Measurements from ENCODE around the gene ELK3. TPM values are rescaled to one million over a fixed set of nuclear protein-coding genes. Genes with fewer than 3 reads are reported as not detected.

The ELK3 gene
- total and polyA plus RNA-seq, 4 donors: 13.6 to 73.8 (median 36.0) TPM

GRCh38 chr12:96271469-96272199, 77.5 kb downstream of the ELK3 start:
- no peak overlapping the region for H3K4me3 ChIP-seq (ENCODE audit: low read length in 2 of 2)
- H3K27ac ChIP-seq (ENCODE audit: low read depth in 1 of 2, low read length in 2 of 2): no peak overlapping the region
- H3K9me3 ChIP-seq (ENCODE audit: control insufficient read depth, low read length): no peaks in the 10 kb centered on the region
- DNase-seq: no peak
- peaks cover 2 to 6% of the 10 kb centered on the region in 2 donors for H3K36me3 ChIP-seq (ENCODE audit: control insufficient read depth in 1 of 2, insufficient read depth in 2 of 2, low read length in 1 of 2)
- intact Hi-C loops (cut with DNase I): no loop called here
- no peak for ATAC-seq (ENCODE audit: low FRiP score)
- no peaks in the 10 kb centered on the region for H3K4me1 ChIP-seq (ENCODE audit: control insufficient read depth in 1 of 2, insufficient read depth in 2 of 2, low read length in 2 of 2)
- no peaks in the 10 kb centered on the region for H3K27me3 ChIP-seq (ENCODE audit: control insufficient read depth in 1 of 2, insufficient read depth in 2 of 2, low read length in 1 of 2)
- WGBS, 2 donors: 80 to 88% methylated on average over 8 of the region's 8 CpGs

- ATAC-seq (ENCODE audit: low FRiP score) (no peak), DNase-seq (no peak)
- H3K4me1 ChIP-seq (ENCODE audit: control insufficient read depth in 1 of 2, insufficient read depth in 2 of 2, low read length in 2 of 2): no peaks in the 10 kb centered on the region
- peaks cover 0 to 6% of the 10 kb centered on the region in 2 donors for H3K36me3 ChIP-seq (ENCODE audit: control insufficient read depth in 1 of 2, insufficient read depth in 2 of 2, low read length in 1 of 2)
- no peaks in the 10 kb centered on the region for H3K27me3 ChIP-seq (ENCODE audit: control insufficient read depth in 1 of 2, insufficient read depth in 2 of 2, low read length in 1 of 2)
- no peak overlapping the region for H3K4me3 ChIP-seq (ENCODE audit: low read length in 2 of 2)
- no peaks in the 10 kb centered on the region for H3K9me3 ChIP-seq (ENCODE audit: control insufficient read depth, low read length)
- intact Hi-C loops (cut with DNase I): no loop called here
- no peak overlapping the region for H3K27ac ChIP-seq (ENCODE audit: low read depth in 1 of 2, low read length in 2 of 2)
Measured at GRCh38 chr12:96274331-96274730, 80.2 kb downstream of the ELK3 start.

GRCh38 chr12:96285158-96285557, 91.0 kb downstream of the ELK3 start:
- Histone ChIP-seq H3K27ac (ENCODE audit: low read depth in 1 of 2, low read length in 2 of 2) (no peak overlapping the region), H3K4me3 (ENCODE audit: low read length in 2 of 2) (no peak overlapping the region), H3K27me3 (ENCODE audit: control insufficient read depth in 1 of 2, insufficient read depth in 2 of 2, low read length in 1 of 2) (no peaks in the 10 kb centered on the region), H3K4me1 (ENCODE audit: control insufficient read depth in 1 of 2, insufficient read depth in 2 of 2, low read length in 2 of 2) (peaks cover 0 to 8% of the 10 kb centered on the region in 2 donors), H3K9me3 (ENCODE audit: control insufficient read depth, low read length) (no peaks in the 10 kb centered on the region), H3K36me3 (ENCODE audit: control insufficient read depth in 1 of 2, insufficient read depth in 2 of 2, low read length in 1 of 2) (peaks cover 2 to 8% of the 10 kb centered on the region in 2 donors)
- DNase-seq (no peak), ATAC-seq (ENCODE audit: low FRiP score) (no peak)
- intact Hi-C loops (cut with DNase I): no loop called here

DNA sequence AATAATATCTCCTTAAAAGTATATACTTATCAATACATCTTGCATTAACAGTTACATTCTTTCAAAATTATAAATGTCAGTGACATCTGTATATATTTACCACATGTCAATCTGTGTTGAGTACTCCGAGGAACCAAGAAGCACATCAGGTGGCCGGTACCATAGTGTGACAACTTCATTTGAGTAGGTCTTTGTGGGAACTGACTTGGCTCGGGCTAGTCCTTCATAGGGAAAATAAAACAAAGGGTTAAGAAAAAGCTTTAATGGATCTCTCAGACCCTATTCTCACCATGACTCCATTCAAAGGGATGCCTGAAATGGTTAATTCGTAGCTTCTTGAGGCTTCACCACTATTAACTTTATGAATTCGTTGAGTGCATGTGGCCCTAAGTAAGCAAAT, 94.9 kb downstream of the ELK3 start:
- WGBS, 2 donors: 77 to 83% methylated on average over 5 of the region's 5 CpGs
- intact Hi-C loops (cut with DNase I): no loop called here

DNA sequence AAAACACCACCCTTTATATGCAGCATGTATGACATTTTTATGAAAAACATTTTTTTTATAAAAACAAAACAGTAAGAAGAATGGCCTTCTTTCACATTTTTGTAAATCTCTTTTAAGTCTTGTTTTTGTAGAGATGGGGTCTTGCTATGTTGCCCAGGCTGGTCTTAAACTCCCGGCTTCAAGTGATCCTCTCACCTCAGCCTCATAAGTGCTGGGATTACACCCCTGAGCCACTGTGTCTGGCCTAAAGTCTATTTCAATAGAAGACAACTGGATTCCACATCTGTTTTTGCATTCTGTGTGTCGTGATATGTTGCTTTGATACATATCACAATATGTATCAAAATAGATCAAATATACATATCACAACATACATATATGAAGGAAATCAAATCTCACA, 98.9 kb downstream of the ELK3 start:
- DNase-seq: no peak
- Histone ChIP-seq H3K27me3 (ENCODE audit: control insufficient read depth in 1 of 2, insufficient read depth in 2 of 2, low read length in 1 of 2) (no peaks in the 10 kb centered on the region), H3K9me3 (ENCODE audit: control insufficient read depth, low read length) (no peaks in the 10 kb centered on the region), H3K4me3 (ENCODE audit: low read length in 2 of 2) (no peak overlapping the region), H3K27ac (ENCODE audit: low read depth in 1 of 2, low read length in 2 of 2) (no peak overlapping the region), H3K36me3 (ENCODE audit: control insufficient read depth in 1 of 2, insufficient read depth in 2 of 2, low read length in 1 of 2) (peaks cover 0 to 3% of the 10 kb centered on the region in 2 donors), H3K4me1 (ENCODE audit: control insufficient read depth in 1 of 2, insufficient read depth in 2 of 2, low read length in 2 of 2) (no peaks in the 10 kb centered on the region)
- 97 to 98% methylated on average over 2 of the region's 2 CpGs for WGBS, 2 donors
- ATAC-seq (ENCODE audit: low FRiP score): no peak
- intact Hi-C loops (cut with DNase I): loop anchor here in 1 of 2 donors (10.0 kb wide), 1 partner anchor 102 kb away; no protein-coding TSS in a partner anchor

More for the DNA sequence above, 94.9 kb downstream of the ELK3 start:
- Histone ChIP-seq H3K36me3 (ENCODE audit: control insufficient read depth in 1 of 2, insufficient read depth in 2 of 2, low read length in 1 of 2) (peaks cover 0 to 3% of the 10 kb centered on the region in 2 donors), H3K27me3 (ENCODE audit: control insufficient read depth in 1 of 2, insufficient read depth in 2 of 2, low read length in 1 of 2) (no peaks in the 10 kb centered on the region), H3K4me3 (ENCODE audit: low read length in 2 of 2) (no peak overlapping the region), H3K9me3 (ENCODE audit: control insufficient read depth, low read length) (no peaks in the 10 kb centered on the region), H3K4me1 (ENCODE audit: control insufficient read depth in 1 of 2, insufficient read depth in 2 of 2, low read length in 2 of 2) (peaks cover 0 to 4% of the 10 kb centered on the region in 2 donors), H3K27ac (ENCODE audit: low read depth in 1 of 2, low read length in 2 of 2) (no peak overlapping the region)
- DNase-seq: no peak
- no peak for ATAC-seq (ENCODE audit: low FRiP score)

- WGBS, 2 donors: 78 to 79% methylated on average over 3 of the region's 3 CpGs
- no peaks in the 10 kb centered on the region for H3K4me1 ChIP-seq (ENCODE audit: control insufficient read depth in 1 of 2, insufficient read depth in 2 of 2, low read length in 2 of 2)
- intact Hi-C loops (cut with DNase I): loop anchor here in 1 of 2 donors (10.0 kb wide), 1 partner anchor 100 kb away; no protein-coding TSS in a partner anchor
- ATAC-seq (ENCODE audit: low FRiP score) (no peak), DNase-seq (no peak)
- H3K27ac ChIP-seq (ENCODE audit: low read depth in 1 of 2, low read length in 2 of 2): no peak overlapping the region
- H3K9me3 ChIP-seq (ENCODE audit: control insufficient read depth, low read length): no peaks in the 10 kb centered on the region
- H3K36me3 ChIP-seq (ENCODE audit: control insufficient read depth in 1 of 2, insufficient read depth in 2 of 2, low read length in 1 of 2): peaks cover 0 to under 1% of the 10 kb centered on the region in 2 donors
- no peak overlapping the region for H3K4me3 ChIP-seq (ENCODE audit: low read length in 2 of 2)
- no peaks in the 10 kb centered on the region for H3K27me3 ChIP-seq (ENCODE audit: control insufficient read depth in 1 of 2, insufficient read depth in 2 of 2, low read length in 1 of 2)
Measured at GRCh38 chr12:96294831-96295230, 100.7 kb downstream of the ELK3 start.

- Histone ChIP-seq H3K9me3 (ENCODE audit: control insufficient read depth, low read length) (no peaks in the 10 kb centered on the region), H3K36me3 (ENCODE audit: control insufficient read depth in 1 of 2, insufficient read depth in 2 of 2, low read length in 1 of 2) (no peaks in the 10 kb centered on the region)
- intact Hi-C loops (cut with DNase I): loop anchor here in 1 of 2 donors (10.0 kb wide), 1 partner anchor 99 kb away; no protein-coding TSS in a partner anchor
Measured at GRCh38 chr12:96295532-96296160, 101.5 kb downstream of the ELK3 start.

GRCh38 chr12:96297504-96297903, 103.3 kb downstream of the ELK3 start:
- ATAC-seq (ENCODE audit: low FRiP score) (no peak), DNase-seq (no peak)
- Histone ChIP-seq H3K4me1 (ENCODE audit: control insufficient read depth in 1 of 2, insufficient read depth in 2 of 2, low read length in 2 of 2) (no peaks in the 10 kb centered on the region), H3K4me3 (ENCODE audit: low read length in 2 of 2) (no peak overlapping the region), H3K27me3 (ENCODE audit: control insufficient read depth in 1 of 2, insufficient read depth in 2 of 2, low read length in 1 of 2) (no peaks in the 10 kb centered on the region), H3K27ac (ENCODE audit: low read depth in 1 of 2, low read length in 2 of 2) (no peak overlapping the region), H3K36me3 (ENCODE audit: control insufficient read depth in 1 of 2, insufficient read depth in 2 of 2, low read length in 1 of 2) (no peaks in the 10 kb centered on the region), H3K9me3 (ENCODE audit: control insufficient read depth, low read length) (no peaks in the 10 kb centered on the region)
- intact Hi-C loops (cut with DNase I): loop anchor here in 1 of 2 donors (10.0 kb wide), 1 partner anchor 97 kb away; no protein-coding TSS in a partner anchor
- WGBS, 2 donors: 94 to 95% methylated on average over 4 of the region's 4 CpGs

More at GRCh38 chr12:96295532-96296160, 101.5 kb downstream of the ELK3 start:
- no peaks in the 10 kb centered on the region for H3K4me1 ChIP-seq (ENCODE audit: control insufficient read depth in 1 of 2, insufficient read depth in 2 of 2, low read length in 2 of 2)
- no peaks in the 10 kb centered on the region for H3K27me3 ChIP-seq (ENCODE audit: control insufficient read depth in 1 of 2, insufficient read depth in 2 of 2, low read length in 1 of 2)
- no peak overlapping the region for H3K27ac ChIP-seq (ENCODE audit: low read depth in 1 of 2, low read length in 2 of 2)
- ATAC-seq (ENCODE audit: low FRiP score) (no peak), DNase-seq (no peak)
- H3K4me3 ChIP-seq (ENCODE audit: low read length in 2 of 2): no peak overlapping the region
- WGBS, 2 donors: 88 to 90% methylated on average over 6 of the region's 6 CpGs

GRCh38 chr12:96300064-96300463, 105.9 kb downstream of the ELK3 start:
- WGBS, 2 donors: 75 to 78% methylated on average over 5 of the region's 5 CpGs
- H3K4me1 ChIP-seq (ENCODE audit: control insufficient read depth in 1 of 2, insufficient read depth in 2 of 2, low read length in 2 of 2): no peaks in the 10 kb centered on the region
- no peaks in the 10 kb centered on the region for H3K9me3 ChIP-seq (ENCODE audit: control insufficient read depth, low read length)
- intact Hi-C loops (cut with DNase I): no loop called here
- H3K4me3 ChIP-seq (ENCODE audit: low read length in 2 of 2): no peak overlapping the region
- DNase-seq (no peak), ATAC-seq (ENCODE audit: low FRiP score) (no peak)
- no peak overlapping the region for H3K27ac ChIP-seq (ENCODE audit: low read depth in 1 of 2, low read length in 2 of 2)
- no peaks in the 10 kb centered on the region for H3K36me3 ChIP-seq (ENCODE audit: control insufficient read depth in 1 of 2, insufficient read depth in 2 of 2, low read length in 1 of 2)
- no peaks in the 10 kb centered on the region for H3K27me3 ChIP-seq (ENCODE audit: control insufficient read depth in 1 of 2, insufficient read depth in 2 of 2, low read length in 1 of 2)
